DND-41 (cell line): ENCODE results near the gene FRS2.

ENCODE experiments used
- ATAC-seq: fragments of 200-7000 bp; cut with Tn5 transposase; 3 replicates; pipeline ENCODE4 v1.9.1; 2021; ENCODE audit warnings: low read depth; ENCODE audit not compliant: insufficient read depth
- DNase-seq: peaks from one replicate; pipeline ENCODE4 v3.0.0-alpha.2; 2020
- H2AFZ ChIP-seq: 2 replicates; pipeline ENCODE4 v1.6.0; 2012; ENCODE audit warnings: low read depth, low read length
- H3K27ac ChIP-seq: 2 replicates; pipeline ENCODE4 v1.5.1; 2012; ENCODE audit warnings: low read length, inconsistent platforms
- H3K27me3 ChIP-seq: fragments of 200-600 bp; sonication (generic); 2 replicates; pipeline ENCODE4 v1.6.0; 2012; ENCODE audit warnings: low read length, mild to moderate bottlenecking, inconsistent platforms; ENCODE audit not compliant: insufficient read depth, poor library complexity
- H3K36me3 ChIP-seq: 2 replicates; pipeline ENCODE4 v1.5.1; 2012; ENCODE audit warnings: low read length, inconsistent platforms; ENCODE audit not compliant: insufficient read depth
- H3K4me1 ChIP-seq: 2 replicates; pipeline ENCODE4 v1.5.1; 2012; ENCODE audit warnings: mild to moderate bottlenecking, low read length; ENCODE audit not compliant: insufficient read depth
- H3K4me2 ChIP-seq: 2 replicates; pipeline ENCODE4 v1.6.0; 2012; ENCODE audit warnings: mild to moderate bottlenecking, moderate library complexity, low read length, inconsistent platforms; ENCODE audit not compliant: insufficient read depth
- H3K4me3 ChIP-seq, 2 experiments: fragments of 200-600 bp in 1 of 2; shearing (Covaris generic) in 1 of 2; 2 replicates each; pipeline ENCODE4 v1.5.1; 2012 to 2016; ENCODE audit warnings: inconsistent platforms in 2 of 2, low read length in 2 of 2, mild to moderate bottlenecking in 2 of 2, low read depth in 1 of 2, moderate library complexity in 1 of 2
- H3K79me2 ChIP-seq: 2 replicates; pipeline ENCODE4 v1.6.0; 2012; ENCODE audit warnings: low read length, inconsistent platforms; ENCODE audit not compliant: insufficient read depth
- H3K9ac ChIP-seq: 2 replicates; pipeline ENCODE4 v1.6.0; 2012; ENCODE audit warnings: low read depth, mild to moderate bottlenecking, inconsistent platforms, low read length, moderate library complexity
- H3K9me3 ChIP-seq: 2 replicates; pipeline ENCODE4 v1.5.1; 2012; ENCODE audit warnings: low read length, moderate library complexity, mild to moderate bottlenecking, inconsistent platforms; ENCODE audit not compliant: insufficient read depth, severe bottlenecking
- H4K20me1 ChIP-seq: 2 replicates; pipeline ENCODE4 v1.6.0; 2012; ENCODE audit warnings: low read length; ENCODE audit not compliant: insufficient read depth
- CTCF ChIP-seq: IDR thresholded peaks from 2 replicates; pipeline ENCODE4 v1.5.1; 2012; ENCODE audit warnings: borderline replicate concordance, low read length, moderate library complexity, mild to moderate bottlenecking; ENCODE audit not compliant: poor library complexity, severe bottlenecking; ENCODE audit errors: extremely low read depth
- EZH2 ChIP-seq: IDR thresholded peaks from 3 replicates; pipeline ENCODE4 v1.6.1; 2012; ENCODE audit warnings: borderline replicate concordance, low read depth, mild to moderate bottlenecking, moderate library complexity, low read length, inconsistent platforms; ENCODE audit not compliant: severe bottlenecking

Gene FRS2

GRCh38 chr12:69523433-69524330 lies 53.5 kb downstream of the FRS2 start:
- no peak for TF ChIP-seq CTCF
- TF ChIP-seq EZH2 = no peak
- H3K27ac ChIP-seq = no peak overlapping the region
- H2AFZ ChIP-seq = no peak overlapping the region
- H3K9ac ChIP-seq = no peak overlapping the region
- DNase-seq (no peak), ATAC-seq (no peak; the same call in 2 of the 3 replicates)
- no peaks in the 10 kb centered on the region for H3K27me3 ChIP-seq
- no peak overlapping the region for H3K4me3 ChIP-seq
- no peak overlapping the region for H3K4me2 ChIP-seq
- H3K36me3 ChIP-seq = no peaks in the 10 kb centered on the region
- no peaks in the 10 kb centered on the region for H3K4me1 ChIP-seq
- H3K79me2 ChIP-seq = peaks cover 97% of the 10 kb centered on the region
- peaks cover 5% of the 10 kb centered on the region for H3K9me3 ChIP-seq
- peaks cover 35% of the 10 kb centered on the region for H4K20me1 ChIP-seq

GRCh38 chr12:69524331-69524630 lies 54.1 kb downstream of the FRS2 start:
- Histone ChIP-seq H3K36me3 (no peaks in the 10 kb centered on the region), H3K79me2 (peaks cover 97% of the 10 kb centered on the region), H3K9me3 (peaks cover 5% of the 10 kb centered on the region), H3K27me3 (no peaks in the 10 kb centered on the region), H3K27ac (no peak overlapping the region), H3K4me2 (no peak overlapping the region), H4K20me1 (peaks cover 38% of the 10 kb centered on the region), H3K9ac (no peak overlapping the region), H3K4me3 (no peak overlapping the region), H2AFZ (no peak overlapping the region), H3K4me1 (no peaks in the 10 kb centered on the region)
- no peak for DNase-seq
- ATAC-seq = no peak; the same call in 2 of the 3 replicates
- TF ChIP-seq CTCF (no peak), EZH2 (no peak)

- H3K4me2 ChIP-seq = no peak overlapping the region
- peaks cover 5% of the 10 kb centered on the region for H3K9me3 ChIP-seq
- H3K27ac ChIP-seq = no peak overlapping the region
- H2AFZ ChIP-seq = no peak overlapping the region
- TF ChIP-seq CTCF (no peak), EZH2 (no peak)
- H3K36me3 ChIP-seq = no peaks in the 10 kb centered on the region
- peaks cover 97% of the 10 kb centered on the region for H3K79me2 ChIP-seq
- ATAC-seq (no peak), DNase-seq (no peak)
- no peak overlapping the region for H3K4me3 ChIP-seq
- peaks cover 36% of the 10 kb centered on the region for H4K20me1 ChIP-seq
- no peak overlapping the region for H3K9ac ChIP-seq
- no peaks in the 10 kb centered on the region for H3K4me1 ChIP-seq
- no peaks in the 10 kb centered on the region for H3K27me3 ChIP-seq
Measured at GRCh38 chr12:69524755-69525469, 54.7 kb downstream of the FRS2 start.
